Endothelial cell of umbilical vein (primary cell): ENCODE measurements around the gene CKAP5. TPM values are rescaled to one million over a fixed set of nuclear protein-coding genes. Genes with fewer than 3 reads are reported as not detected.

Source experiments
- BruUV-seq: library from RNA; stranded (reverse); fragments of 400-500 nt; replicated peaks from 2 replicates; lab custom pipeline; 2021; lab: Mats Ljungman, UMichigan
- CTCF ChIA-PET: fragments of 300-600, 350-600 bp; sonication (Branson Sonifier 250); formaldehyde crosslinking; loops from one replicate; lab custom pipeline; 2021; ENCODE audit warnings: antibody characterized with exemption, inconsistent platforms; lab: Charles Lee
- POLR2A ChIA-PET: fragments of 300-600, 350-600 bp; sonication (Branson Sonifier 250); formaldehyde crosslinking; loops from one replicate; lab custom pipeline; 2021; ENCODE audit warnings: antibody characterized with exemption, inconsistent platforms; lab: Charles Lee
- DNase-seq: peaks from one replicate; pipeline ENCODE4 v3.0.0-alpha.2; 2011; ENCODE audit warnings: low read depth, low spot score
- FAIRE-seq: peaks from 2 replicates; lab custom pipeline; 2011; peaks lifted over from hg19 to GRCh38; lab: Jason Lieb, UNC
- H2AFZ ChIP-seq: 2 replicates; pipeline ENCODE4 v1.6.0; 2012; ENCODE audit warnings: low read depth, low read length, control low read depth, inconsistent platforms
- H3K27ac ChIP-seq: 2 replicates; pipeline ENCODE4 v1.5.1; 2011; ENCODE audit warnings: low read depth, mild to moderate bottlenecking, control low read depth, low read length, moderate library complexity; ENCODE audit not compliant: insufficient read depth
- H3K27me3 ChIP-seq, 2 experiments: 2 replicates each; pipeline versions ENCODE4 v1.6.0 to v1.6.1; 2011; ENCODE audit warnings: low read length in 2 of 2, mixed read lengths in 1 of 2; ENCODE audit not compliant: control insufficient read depth in 2 of 2, insufficient read depth in 2 of 2
- H3K36me3 ChIP-seq, 2 experiments: 2 replicates in 1 of 2; 3 replicates in 1 of 2; pipeline ENCODE4 v1.5.1; 2011; ENCODE audit warnings: low read length in 2 of 2, mild to moderate bottlenecking in 1 of 2, moderate library complexity in 1 of 2; ENCODE audit not compliant: control insufficient read depth in 2 of 2, insufficient read depth in 2 of 2; ENCODE audit errors: extremely low read depth in 1 of 2
- H3K4me1 ChIP-seq: 3 replicates; pipeline ENCODE4 v1.5.1; 2011; ENCODE audit warnings: mild to moderate bottlenecking, low read length; ENCODE audit not compliant: control insufficient read depth, insufficient read depth; ENCODE audit errors: extremely low read depth
- H3K4me2 ChIP-seq: 2 replicates; pipeline ENCODE4 v1.6.1; 2011; ENCODE audit warnings: low read length, control low read depth, mixed read lengths; ENCODE audit not compliant: insufficient read depth
- H3K4me3 ChIP-seq, 3 experiments: fragments of 200-600 bp in 1 of 3; sonication (generic), shearing (Covaris generic) in 1 of 3; replicated peaks in 1 of 3; 2 replicates each; pipeline ENCODE4 v1.5.1; 2011 to 2016; ENCODE audit warnings: control low read depth in 3 of 3, low read length in 3 of 3, mild to moderate bottlenecking in 2 of 3, inconsistent platforms in 1 of 3, low read depth in 1 of 3, moderate library complexity in 1 of 3; ENCODE audit not compliant: insufficient read depth in 1 of 3
- H3K79me2 ChIP-seq: 2 replicates; pipeline ENCODE4 v1.6.0; 2012; ENCODE audit warnings: low read length, inconsistent platforms; ENCODE audit not compliant: control insufficient read depth, insufficient read depth
- H3K9ac ChIP-seq: replicated peaks from 2 replicates; pipeline ENCODE3; 2011; ENCODE audit warnings: low read length, control low read depth; ENCODE audit not compliant: insufficient read depth; ENCODE audit errors: extremely low read depth
- H3K9me1 ChIP-seq: replicated peaks from 3 replicates; pipeline ENCODE4 v1.6.0; 2011; ENCODE audit warnings: mild to moderate bottlenecking, low read length; ENCODE audit not compliant: control insufficient read depth, insufficient read depth; ENCODE audit errors: extremely low read depth
- H3K9me3 ChIP-seq: replicated peaks from 2 replicates; pipeline ENCODE4 v1.5.1; 2012; ENCODE audit warnings: low read length, inconsistent platforms; ENCODE audit not compliant: control insufficient read depth, insufficient read depth
- H4K20me1 ChIP-seq: replicated peaks from 2 replicates; pipeline ENCODE3; 2011; ENCODE audit warnings: mild to moderate bottlenecking, low read length; ENCODE audit not compliant: control insufficient read depth, insufficient read depth; ENCODE audit errors: extremely low read depth
- CTCF ChIP-seq, 2 donors: IDR thresholded peaks; 1 replicate in 1 of 2; 2 replicates in 1 of 2; pipeline ENCODE4 v1.5.1; 2011; ENCODE audit warnings: low read length in 2 of 2, mild to moderate bottlenecking in 2 of 2, moderate library complexity in 2 of 2, control low read depth in 1 of 2, inconsistent platforms in 1 of 2, low read depth in 1 of 2; ENCODE audit not compliant: insufficient read depth in 1 of 2; ENCODE audit errors: extremely low read depth in 1 of 2
- EZH2 ChIP-seq: IDR thresholded peaks from 2 replicates; pipeline ENCODE4 v1.6.1; 2012; ENCODE audit warnings: borderline replicate concordance, low read depth, mild to moderate bottlenecking, moderate library complexity, low read length, inconsistent platforms; ENCODE audit not compliant: severe bottlenecking
- FOS ChIP-seq: IDR thresholded peaks from 2 replicates; pipeline ENCODE4 v1.6.1; 2011; ENCODE audit warnings: mild to moderate bottlenecking, low read length, moderate library complexity, borderline replicate concordance; ENCODE audit not compliant: insufficient read depth
- GATA2 ChIP-seq: IDR thresholded peaks from 2 replicates; pipeline ENCODE4 v1.7.0; 2011; ENCODE audit warnings: low read depth, mild to moderate bottlenecking, moderate library complexity, mixed read lengths, low read length; ENCODE audit not compliant: insufficient read length, insufficient read depth
- JUN ChIP-seq: IDR thresholded peaks from 2 replicates; pipeline ENCODE4 v1.6.1; 2011; ENCODE audit warnings: borderline replicate concordance, low read depth; ENCODE audit not compliant: insufficient read length, insufficient read depth
- MYC ChIP-seq: IDR thresholded peaks from one replicate; pipeline ENCODE4 v1.6.1; 2011; ENCODE audit warnings: mild to moderate bottlenecking, low read depth, low read length
- POLR2A ChIP-seq: IDR thresholded peaks from 2 replicates; pipeline ENCODE4 v1.6.1; 2012; ENCODE audit warnings: low read depth, mild to moderate bottlenecking, control low read depth, low read length
- POLR2AphosphoS5 ChIP-seq: IDR thresholded peaks from 2 replicates; pipeline ENCODE4 v1.6.1; 2012; ENCODE audit warnings: low read depth, mild to moderate bottlenecking, control low read depth, low read length, moderate library complexity; ENCODE audit not compliant: insufficient read depth
- dilution Hi-C: fragments of 300-500 bp; cut with MboI; formaldehyde crosslinking; loops from one replicate; pipeline ENCODE4 v1.15.0; 2019; ENCODE audit warnings: low sequenced_read_pairs; ENCODE audit not compliant: extremely low pct_ligation_motif_present
- intact Hi-C: fragments of 100-400 bp; cut with micrococcal nuclease; formaldehyde crosslinking; loops from one replicate; pipeline ENCODE4 v1.10.0; 2022
- polyA plus RNA-seq, 4 experiments: library from polyadenylated mRNA; depleted of rRNA in 3 of 4; stranded (reverse) in 3 of 4; unstranded in 1 of 4; fragments of >200 nt; gene quantifications; 2 replicates each; pipeline versions ENCODE4 v1.2.1 to v1.2.3, GENCODE V29; 2011 to 2012; ENCODE audit warnings: missing spikeins in 1 of 4
- total RNA-seq: library from RNA; stranded (reverse); gene quantifications from 2 replicates; pipeline ENCODE4 v1.2.3, GENCODE V29; 2021
- TF ChIP-seq, protein P1 (sequence below): IDR thresholded peaks from 2 replicates; pipeline ENCODE4 v1.6.1; 2011; ENCODE audit not compliant: insufficient read depth, insufficient read length

Gene CKAP5
- total and polyA plus RNA-seq, 2 donors (not counting 3 experiments of a cell fraction or from before 2014, with no cell fraction given): 47.4 to 138 TPM

GRCh38 chr11:46778416-46778815 lies 67.7 kb downstream of the CKAP5 start:
- H3K9ac ChIP-seq: no peak overlapping the region
- no peaks in the 10 kb centered on the region for H3K9me3 ChIP-seq
- no peaks in the 10 kb centered on the region for H4K20me1 ChIP-seq
- peaks cover 3 to 15% of the 10 kb centered on the region in 2 experiments for H3K36me3 ChIP-seq
- FAIRE-seq: no peak
- H3K4me2 ChIP-seq: no peak overlapping the region
- no TSS peak for BruUV-seq
- CTCF ChIA-PET: no interaction called here
- H3K4me3 ChIP-seq: no peak overlapping the region
- DNase-seq: no peak
- H3K9me1 ChIP-seq: no peaks in the 10 kb centered on the region
- H3K4me1 ChIP-seq: no peaks in the 10 kb centered on the region
- H3K27ac ChIP-seq: no peak overlapping the region
- TF ChIP-seq FOS (no peak), GATA2 (no peak), JUN (no peak), POLR2AphosphoS5 (no peak), POLR2A (no peak), MYC (no peak), CTCF (IDR thresholded peaks at IDR 0.05; ENCODE audit: extremely low read depth in 1 of 2, insufficient read depth in 1 of 2, low read depth in 1 of 2, low read length in 2 of 2) (no peak), EZH2 (no peak)
- TF ChIP-seq, protein P1, sequence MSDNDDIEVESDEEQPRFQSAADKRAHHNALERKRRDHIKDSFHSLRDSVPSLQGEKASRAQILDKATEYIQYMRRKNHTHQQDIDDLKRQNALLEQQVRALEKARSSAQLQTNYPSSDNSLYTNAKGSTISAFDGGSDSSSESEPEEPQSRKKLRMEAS: no peak
- no peaks in the 10 kb centered on the region for H3K27me3 ChIP-seq
- H3K79me2 ChIP-seq: peaks cover 3% of the 10 kb centered on the region
- POLR2A ChIA-PET: no interaction called here
- intact Hi-C loops (no loop called here), dilution Hi-C loops (no loop called here)
- no peak overlapping the region for H2AFZ ChIP-seq
